ENCODE data around the gene WDR11.

The WDR11 gene

DNA sequence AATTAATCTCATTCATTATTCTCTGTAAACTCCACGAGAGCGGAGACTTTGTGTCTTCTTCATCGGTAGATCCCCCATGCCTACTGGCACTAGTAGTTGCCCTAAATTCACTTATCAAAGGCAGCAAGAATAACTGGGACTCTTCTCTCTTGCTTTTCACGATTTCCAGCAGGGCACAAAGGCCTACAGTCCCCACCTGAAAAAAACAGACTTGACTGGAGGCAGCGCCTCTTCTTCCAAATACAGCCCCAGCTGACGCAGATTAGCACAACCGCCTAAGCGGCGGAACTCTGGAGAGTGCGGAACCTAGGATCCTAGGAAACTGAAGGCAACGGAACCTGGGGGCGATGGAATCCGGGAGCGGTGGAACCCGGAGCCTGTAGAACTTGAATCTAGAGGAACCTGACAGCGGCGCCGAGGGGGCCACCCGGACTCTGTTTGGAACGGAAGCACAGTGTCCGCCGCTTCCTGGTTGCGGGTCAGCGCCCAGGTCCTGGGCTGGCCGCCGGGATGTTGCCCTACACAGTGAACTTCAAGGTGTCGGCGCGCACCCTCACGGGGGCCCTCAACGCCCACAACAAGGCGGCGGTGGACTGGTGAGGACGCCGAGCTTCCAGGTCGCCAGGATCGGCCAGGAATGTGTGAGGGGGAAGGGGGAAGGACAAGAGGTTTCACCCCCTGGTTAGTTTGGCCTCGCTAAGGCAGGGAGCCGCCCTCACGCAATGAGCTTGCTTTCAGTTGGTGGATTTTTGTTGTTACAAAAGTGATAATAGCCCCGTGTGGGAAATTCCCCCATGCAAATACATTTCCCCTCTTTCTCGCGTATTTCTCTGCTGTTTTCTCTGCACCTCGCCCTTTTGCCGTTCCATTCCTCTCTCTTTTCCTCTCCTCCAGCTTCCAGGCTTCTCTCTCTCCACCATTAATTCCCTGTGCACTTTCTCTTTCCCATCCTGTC, at the start of gene WDR11:
TSS of gene WDR11 (plus strand) at position 452 of the 955 bp plus-strand sequence. CDS start at position 511, 59 bp downstream.
- peak; percentile 74 for DNase-seq

DNA sequence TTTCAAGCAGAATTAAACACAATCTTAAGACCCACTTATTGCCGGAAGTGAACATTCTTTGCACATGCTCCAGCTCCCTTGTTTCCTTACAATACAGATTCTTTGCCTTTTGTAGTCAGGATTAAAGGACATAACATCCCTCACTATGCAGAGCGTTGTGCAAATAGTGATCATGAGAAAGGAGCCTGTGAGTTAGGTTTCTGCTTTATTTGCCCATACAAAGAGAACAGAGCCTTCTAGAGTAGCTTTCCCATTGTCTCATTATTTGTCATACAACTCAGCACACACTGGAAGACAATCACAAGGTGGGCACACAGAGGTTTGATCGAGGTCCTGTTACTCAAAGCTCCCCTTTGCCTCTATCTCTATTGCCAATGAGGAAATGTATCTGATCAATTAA, 48.2 kb upstream of the WDR11 start:
- no peak for DNase-seq

GRCh38 chr10:120803972-120804371, 47.2 kb upstream of the WDR11 start:
- DNase-seq: no peak

DNA sequence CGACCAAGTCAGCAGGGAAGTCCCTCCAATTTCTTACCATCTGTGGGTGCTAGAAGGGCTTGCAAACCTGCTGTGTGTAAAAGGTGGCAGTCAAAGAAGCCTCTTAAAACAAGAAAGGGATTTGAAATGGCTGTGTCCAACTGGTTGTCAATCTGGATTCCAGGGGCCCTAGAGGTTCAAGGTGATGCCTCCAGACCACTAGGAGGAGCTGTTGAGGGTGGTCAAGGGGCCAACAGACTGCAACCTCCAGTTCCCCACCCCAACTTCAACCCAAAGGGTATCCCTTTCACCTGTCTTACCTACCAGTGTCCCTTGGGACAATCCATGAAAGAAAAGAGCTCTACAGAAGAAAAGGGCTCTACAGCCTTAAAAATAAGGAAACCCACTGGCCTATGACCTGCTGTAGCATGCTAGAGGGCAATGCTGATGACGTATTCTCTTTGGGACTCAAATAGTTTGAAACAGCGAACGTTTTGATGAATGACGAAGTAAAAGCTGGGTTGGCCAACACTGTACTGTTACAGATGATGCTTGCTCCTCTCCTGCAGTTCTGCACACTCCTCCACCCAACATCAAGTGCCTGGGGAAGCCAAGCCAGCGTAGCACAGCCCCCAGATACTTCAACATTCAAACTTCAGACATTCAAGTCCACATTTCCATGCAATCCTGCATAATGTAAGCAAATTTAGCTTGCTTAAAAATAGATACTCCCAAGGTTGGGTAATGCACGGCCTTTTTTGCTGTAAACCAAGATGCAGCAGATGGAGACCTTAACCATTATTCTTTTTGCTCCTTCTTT, 45.9 kb upstream of the WDR11 start:
- no peak for DNase-seq

- no peak for DNase-seq
Observed at GRCh38 chr10:120806081-120806480, 45.1 kb upstream of the WDR11 start.

GRCh38 chr10:120810298-120810697, 40.9 kb upstream of the WDR11 start:
- DNase-seq: no peak

GRCh38 chr10:120813085-120813484, 38.1 kb upstream of the WDR11 start:
- no peak for DNase-seq

DNA sequence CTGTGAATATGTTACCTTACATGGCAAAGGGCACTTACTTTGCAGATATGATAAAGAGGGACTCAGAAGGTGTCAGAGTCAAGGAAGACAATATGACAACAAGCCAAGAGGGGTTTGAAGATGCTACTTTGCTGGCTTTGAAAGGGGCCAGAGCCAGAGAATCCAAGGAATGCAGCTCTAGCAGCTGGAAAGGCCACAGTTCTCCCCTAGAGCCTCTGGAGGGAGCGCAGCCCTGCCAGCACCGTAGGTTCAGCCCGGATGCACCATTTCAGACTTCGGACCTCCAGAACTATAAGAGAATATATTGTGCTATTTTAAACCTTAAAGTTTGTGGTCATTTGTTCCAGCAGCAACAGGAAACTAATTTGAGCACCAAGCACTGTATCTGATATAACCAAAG, 32.9 kb upstream of the WDR11 start:
- DNase-seq: no peak

DNA sequence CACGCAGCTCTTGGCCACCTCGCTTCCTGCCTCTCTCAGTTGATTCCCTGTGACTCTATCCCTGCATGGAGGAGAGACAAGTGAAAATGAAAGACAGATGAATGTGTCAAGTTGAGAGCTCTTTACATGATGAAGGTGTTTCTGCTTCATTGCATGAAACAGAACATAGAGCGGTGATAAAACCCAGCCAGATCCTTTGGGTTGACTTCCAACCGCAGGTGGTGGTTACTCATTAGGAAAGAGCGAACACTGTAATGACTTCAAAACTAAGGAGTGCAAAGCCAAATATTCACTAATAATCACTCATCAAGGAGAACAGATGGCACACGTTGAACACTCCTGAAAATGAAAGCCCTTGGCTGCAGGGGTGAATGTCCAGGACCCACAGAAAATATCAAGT, 31.8 kb upstream of the WDR11 start:
- no peak for DNase-seq

DNA sequence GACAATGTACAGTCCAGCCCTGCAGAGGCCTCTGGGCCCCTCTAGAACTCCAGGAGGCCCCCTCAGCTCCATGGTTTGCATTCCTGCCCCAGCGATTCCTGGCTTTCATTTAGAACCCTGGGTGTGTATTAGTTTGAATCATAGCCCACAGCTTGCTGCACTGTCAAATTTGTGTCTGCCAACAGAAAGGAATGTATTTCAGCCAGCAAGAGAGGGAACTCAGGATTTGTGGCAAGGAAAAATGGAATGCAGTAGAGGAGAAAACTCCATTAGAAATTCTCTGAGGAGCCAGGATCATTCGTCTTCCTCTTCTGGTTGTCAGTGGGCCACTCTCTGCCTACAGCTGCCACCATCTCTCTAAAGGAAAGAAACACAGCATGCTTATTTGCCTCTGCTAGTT, 27.9 kb upstream of the WDR11 start:
- DNase-seq: no peak

DNA sequence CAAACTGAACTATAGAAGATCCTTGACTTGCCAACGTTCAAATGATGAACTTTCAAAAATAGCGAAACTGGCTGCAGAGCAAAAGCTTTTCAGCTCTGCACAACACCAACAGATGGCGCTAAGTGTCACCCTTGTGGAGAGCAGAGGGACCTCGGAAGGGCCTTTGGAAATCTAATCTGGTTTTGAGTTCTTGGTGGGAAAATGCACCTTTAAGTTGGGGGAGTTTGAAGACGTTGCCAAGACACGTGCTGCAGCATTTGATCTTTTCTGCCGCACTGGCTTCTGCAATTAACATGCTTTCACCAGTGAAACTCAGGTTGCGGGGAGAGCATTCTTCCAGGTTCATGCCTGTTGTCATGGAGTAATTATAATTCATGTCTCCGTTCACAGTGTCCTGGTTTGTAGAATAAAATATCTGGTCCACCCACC, 26.3 kb upstream of the WDR11 start:
- no peak for DNase-seq

DNA sequence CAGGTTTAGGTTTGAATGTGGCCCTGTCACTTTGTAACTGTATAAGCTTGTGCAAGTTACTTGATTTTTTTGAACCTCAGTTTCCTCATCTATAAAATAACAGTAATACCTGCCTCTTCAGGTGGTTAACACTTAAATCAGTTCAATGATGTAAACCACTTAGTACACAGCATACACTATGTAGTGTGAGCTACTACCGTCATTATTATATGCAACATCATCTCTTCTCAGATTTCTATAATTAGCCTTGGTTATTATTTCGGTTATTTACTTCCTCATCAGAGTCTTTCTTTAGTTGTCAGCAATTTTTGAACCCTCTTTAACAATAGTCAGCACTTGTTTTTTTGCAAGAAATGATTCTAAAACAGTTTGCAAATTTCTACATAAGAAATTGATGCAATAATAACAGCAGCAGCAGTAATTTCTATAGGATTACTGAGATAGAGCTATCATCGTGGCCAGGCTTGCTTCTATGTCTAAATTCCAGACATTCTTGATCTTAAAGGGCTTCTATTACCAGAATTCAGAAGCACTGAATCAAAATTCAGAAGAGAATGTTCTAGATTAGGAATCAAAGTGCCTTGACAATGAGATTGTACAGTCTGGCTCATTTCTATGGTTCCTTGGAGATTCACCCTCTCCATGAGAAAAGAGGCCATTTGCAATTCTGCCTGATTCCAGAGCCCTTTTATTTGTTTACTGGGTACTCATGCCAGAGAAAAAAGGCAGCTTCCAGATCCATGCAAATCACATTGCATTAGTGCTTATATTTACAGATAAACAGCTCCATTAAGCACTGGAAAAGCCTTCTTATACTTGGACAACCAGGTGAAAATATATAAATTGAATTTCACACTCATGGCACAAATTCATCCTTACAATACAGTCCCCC, 25.0 kb upstream of the WDR11 start:
- DNase-seq: no peak

DNA sequence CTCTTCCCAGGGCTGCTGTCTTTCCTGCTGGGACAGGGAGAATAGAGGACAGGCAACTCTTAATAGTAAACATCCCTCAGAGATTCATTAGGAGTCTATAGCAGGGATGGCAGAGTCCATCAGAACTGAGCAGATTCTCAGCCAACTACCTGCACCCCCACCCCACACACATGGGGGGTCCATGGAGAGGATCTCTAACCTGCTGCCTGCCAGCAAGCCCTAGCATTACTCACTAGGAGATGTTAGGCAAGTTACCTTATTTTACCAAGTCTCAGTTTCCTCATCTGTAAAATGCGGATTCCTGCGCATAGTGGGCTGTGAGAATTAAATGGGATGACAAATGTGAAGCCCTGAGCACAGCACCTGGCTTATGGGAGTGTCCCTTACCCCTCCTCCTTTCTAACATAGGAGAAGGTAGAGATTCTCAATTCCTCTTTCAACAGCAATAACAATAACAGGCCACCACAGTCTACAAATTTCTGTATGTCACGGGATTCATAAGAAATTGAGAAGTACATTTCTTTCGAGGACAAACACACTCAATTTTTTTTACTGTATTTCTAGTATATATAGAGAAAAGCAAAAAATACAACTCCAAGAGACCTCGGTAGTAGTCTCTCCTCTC, 23.8 kb upstream of the WDR11 start:
- DNase-seq: no peak

- no peak for DNase-seq
Observed at GRCh38 chr10:120828763-120829319, 22.3 kb upstream of the WDR11 start.

GRCh38 chr10:120832106-120832505, 19.1 kb upstream of the WDR11 start:
- no peak for DNase-seq

DNA sequence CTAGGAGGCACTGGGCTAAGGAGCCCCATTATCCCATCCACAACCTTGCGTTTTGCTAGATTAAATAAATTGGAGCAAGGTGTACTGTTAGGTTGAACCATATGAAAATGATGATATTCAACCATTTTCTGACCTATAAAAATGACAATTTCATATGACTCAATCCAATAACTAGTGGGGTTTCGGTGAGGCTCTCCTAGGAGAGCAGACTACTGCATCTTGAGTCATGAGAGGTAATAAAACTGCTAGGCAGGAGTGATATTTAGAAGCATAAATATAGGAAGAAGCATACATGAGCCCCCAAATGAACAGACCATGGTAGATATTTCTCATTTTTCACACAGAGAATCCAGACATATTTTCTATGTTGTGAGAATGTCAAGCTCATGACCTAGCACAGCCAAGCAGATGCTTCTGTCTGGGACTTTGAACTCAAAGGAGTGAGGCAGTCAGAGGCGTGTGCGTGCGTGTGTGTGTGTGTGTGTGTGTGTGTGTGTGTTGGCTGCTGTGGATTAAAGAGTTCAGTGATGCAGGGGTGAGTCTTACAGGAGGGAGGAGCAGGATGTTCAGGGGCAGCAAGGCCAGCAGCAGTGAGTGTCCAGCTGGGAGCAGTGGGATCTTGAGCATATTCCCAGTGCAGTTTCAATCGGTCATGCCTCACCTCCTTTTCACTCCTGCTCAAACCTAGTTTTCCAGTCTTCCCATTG, 17.8 kb upstream of the WDR11 start:
- no peak for DNase-seq

- no peak for DNase-seq
Observed at GRCh38 chr10:120835603-120836002, 15.6 kb upstream of the WDR11 start.

GRCh38 chr10:120838941-120839340, 12.2 kb upstream of the WDR11 start:
- DNase-seq: no peak

- DNase-seq: no peak
Observed at GRCh38 chr10:120841522-120842189, 9.5 kb upstream of the WDR11 start.

DNA sequence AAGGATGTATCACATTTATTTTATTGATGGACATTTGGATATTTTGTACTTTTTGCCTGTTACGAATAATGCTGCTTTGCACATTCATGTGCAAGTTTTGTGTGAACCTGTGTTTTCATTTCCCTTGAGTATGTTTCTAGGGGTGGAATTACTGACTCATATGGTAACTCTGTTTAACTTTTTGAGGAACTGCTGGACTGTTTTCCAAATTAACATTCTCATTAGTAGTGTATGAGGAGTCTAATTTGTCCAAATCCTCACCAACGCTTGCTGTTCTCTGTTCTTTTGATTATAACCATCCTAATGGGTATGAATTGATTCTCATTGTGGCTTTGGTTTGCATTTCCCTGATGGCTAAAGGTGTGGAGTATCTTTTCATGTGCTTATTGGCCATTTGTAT, 3.2 kb downstream of the WDR11 start:
- no peak for DNase-seq
